ENCODE results near the gene SPDYC. TPM values are rescaled to one million over a fixed set of nuclear protein-coding genes. Genes with fewer than 3 reads are reported as not detected.
"Not testable (repeated sequence)": the region's sequence is repeated elsewhere in the genome, so short reads cannot be mapped to it uniquely, and the experiment has no call there.

The SPDYC gene
- total RNA-seq, 1 donor from 2014 or later, result not detected

DNA sequence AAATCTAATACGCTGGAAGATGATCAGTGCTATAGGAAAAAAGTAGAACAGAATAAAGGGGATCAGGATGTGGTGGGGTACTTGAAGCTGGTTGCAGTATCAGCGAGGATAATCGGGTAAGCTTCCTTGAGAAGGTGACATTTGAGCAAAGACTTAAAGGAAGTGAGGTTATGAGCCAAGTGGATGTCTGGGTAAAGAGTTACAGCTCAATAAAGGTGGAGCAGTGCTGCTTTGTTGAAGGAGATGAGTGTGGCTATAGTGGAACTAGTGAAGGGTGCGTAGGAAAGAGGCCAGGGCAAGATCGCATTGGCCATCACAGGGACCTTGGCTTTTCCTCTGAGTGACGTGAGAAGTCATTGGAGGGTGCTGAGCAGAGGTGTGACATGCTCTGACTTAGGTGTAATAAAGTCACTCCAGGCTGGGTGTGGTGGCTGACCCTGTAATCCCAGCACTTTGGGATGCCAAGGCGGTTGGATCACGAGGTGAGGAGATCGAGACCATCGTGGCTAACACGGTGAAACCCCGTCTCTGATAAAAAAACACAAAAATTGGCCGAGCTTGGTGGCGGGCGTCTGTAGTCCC lies 33.4 kb upstream of the SPDYC start:
- Histone ChIP-seq H3K27ac (no peak overlapping the region), H3K27me3 (no peaks in the 10 kb centered on the region), H3K36me3 (peaks cover 12% of the 10 kb centered on the region), H3K4me3 (no peak overlapping the region), H3K4me1 (peaks cover 24% of the 10 kb centered on the region), H3K9me3 (no peaks in the 10 kb centered on the region)
- intact Hi-C loops (cut with DNase I), result no loop called here
- ATAC-seq (no peak), DNase-seq (no peak)
- TF ChIP-seq, protein P1, sequence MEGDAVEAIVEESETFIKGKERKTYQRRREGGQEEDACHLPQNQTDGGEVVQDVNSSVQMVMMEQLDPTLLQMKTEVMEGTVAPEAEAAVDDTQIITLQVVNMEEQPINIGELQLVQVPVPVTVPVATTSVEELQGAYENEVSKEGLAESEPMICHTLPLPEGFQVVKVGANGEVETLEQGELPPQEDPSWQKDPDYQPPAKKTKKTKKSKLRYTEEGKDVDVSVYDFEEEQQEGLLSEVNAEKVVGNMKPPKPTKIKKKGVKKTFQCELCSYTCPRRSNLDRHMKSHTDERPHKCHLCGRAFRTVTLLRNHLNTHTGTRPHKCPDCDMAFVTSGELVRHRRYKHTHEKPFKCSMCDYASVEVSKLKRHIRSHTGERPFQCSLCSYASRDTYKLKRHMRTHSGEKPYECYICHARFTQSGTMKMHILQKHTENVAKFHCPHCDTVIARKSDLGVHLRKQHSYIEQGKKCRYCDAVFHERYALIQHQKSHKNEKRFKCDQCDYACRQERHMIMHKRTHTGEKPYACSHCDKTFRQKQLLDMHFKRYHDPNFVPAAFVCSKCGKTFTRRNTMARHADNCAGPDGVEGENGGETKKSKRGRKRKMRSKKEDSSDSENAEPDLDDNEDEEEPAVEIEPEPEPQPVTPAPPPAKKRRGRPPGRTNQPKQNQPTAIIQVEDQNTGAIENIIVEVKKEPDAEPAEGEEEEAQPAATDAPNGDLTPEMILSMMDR (IDR thresholded peaks at IDR 0.05), result no peak

DNA sequence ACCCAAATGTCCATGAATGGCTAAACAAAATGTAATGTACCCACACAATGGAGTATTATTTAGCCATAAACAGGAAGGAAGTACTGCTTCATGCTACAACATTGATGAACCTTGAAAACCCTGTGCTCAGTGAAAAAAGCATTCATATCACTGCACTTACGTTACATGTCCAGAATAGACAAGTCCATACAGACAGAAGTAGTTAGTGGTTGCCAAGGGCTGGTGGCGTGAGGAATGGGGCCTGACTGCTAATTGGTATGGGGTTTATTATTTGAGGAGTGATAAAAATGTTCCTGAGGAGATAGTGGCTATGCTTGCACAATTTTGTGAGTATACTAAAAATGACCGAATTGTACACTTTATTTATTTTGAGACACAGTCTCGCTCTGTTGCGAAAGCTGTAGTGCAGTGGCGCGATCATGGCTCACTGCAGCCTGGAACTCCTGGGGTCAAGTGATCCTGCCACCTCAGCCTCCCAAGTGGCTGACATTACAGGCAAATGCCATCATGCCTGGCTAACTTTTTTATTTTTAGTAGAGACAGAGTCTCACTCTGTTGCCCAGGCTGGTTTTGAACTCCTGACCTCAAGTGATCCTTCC lies 28.0 kb upstream of the SPDYC start:
- H3K4me1 ChIP-seq, result no peaks in the 10 kb centered on the region
- ATAC-seq (peak; percentile 32), DNase-seq (peak; percentile 67)
- H3K36me3 ChIP-seq, result no peaks in the 10 kb centered on the region
- TF ChIP-seq, protein P1 (IDR thresholded peaks at IDR 0.05), result no peak
- no peak overlapping the region for H3K4me3 ChIP-seq
- no peak overlapping the region for H3K27ac ChIP-seq
- H3K9me3 ChIP-seq, result no peaks in the 10 kb centered on the region
- no peaks in the 10 kb centered on the region for H3K27me3 ChIP-seq
- intact Hi-C loops (cut with DNase I), result no loop called here

DNA sequence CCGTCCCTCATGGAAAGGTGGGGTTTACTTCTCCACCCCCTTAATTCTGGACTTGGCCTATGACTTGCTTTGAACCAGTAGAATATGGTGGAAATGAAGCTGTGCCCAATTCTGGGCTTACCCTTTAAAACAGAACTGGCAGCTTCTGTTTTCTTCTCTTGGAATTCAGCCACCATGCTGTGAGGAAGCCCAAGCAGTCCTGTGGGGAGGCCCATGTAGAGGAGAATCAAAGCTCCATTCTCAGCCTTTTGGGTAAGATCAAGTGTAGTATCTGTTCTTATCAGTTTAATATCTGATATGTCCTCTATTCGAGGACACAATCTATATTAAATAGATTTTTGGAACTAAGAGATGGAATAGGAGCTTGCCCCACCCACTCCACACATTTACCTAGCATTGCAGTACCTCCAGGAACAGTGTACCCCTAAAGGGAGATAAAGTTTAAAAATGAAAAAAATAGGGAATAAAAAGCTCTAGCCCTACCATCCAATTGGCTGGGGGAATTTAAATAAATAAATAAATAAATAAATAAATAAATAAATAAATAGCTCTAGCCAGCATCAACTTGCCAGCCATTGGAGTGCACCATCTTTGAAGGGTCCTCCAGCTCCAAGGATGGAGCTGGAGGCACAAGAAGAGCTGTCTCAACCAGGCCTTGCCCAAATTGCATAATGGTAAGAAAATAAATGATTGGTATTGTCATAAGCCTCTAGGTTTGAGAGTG lies 22.5 kb upstream of the SPDYC start:
- DNase-seq, result no peak
- TF ChIP-seq, protein P1 (IDR thresholded peaks at IDR 0.05), result no peak
- no peak overlapping the region for H3K27ac ChIP-seq
- H3K9me3 ChIP-seq, result no peaks in the 10 kb centered on the region
- H3K27me3 ChIP-seq, result no peaks in the 10 kb centered on the region
- H3K4me3 ChIP-seq, result no peak overlapping the region
- peaks cover 17% of the 10 kb centered on the region for H3K4me1 ChIP-seq
- H3K36me3 ChIP-seq, result no peaks in the 10 kb centered on the region
- intact Hi-C loops (cut with DNase I), result no loop called here
- no peak for ATAC-seq

DNA sequence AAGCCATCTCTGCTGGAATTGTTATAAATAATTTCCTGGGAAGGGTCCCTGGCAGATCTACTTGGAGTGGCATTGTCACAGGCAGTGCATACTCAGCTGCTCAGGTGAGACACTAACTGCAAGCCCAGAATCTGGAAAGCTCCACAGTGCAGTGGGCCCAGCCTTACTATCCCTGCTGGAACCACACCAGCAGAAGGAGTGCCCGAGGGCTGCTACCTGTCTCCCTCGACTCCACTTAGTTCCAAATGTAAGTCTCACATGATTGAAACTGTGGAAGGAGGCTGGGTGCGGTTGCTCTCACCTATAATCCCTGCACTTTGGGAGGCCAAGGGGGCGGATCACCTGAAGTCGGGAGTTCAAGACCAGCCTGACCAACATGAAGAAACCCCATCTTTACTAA lies 21.4 kb upstream of the SPDYC start:
- ATAC-seq (no peak), DNase-seq (no peak)
- H3K4me1 ChIP-seq, result peaks cover 17% of the 10 kb centered on the region
- no peaks in the 10 kb centered on the region for H3K27me3 ChIP-seq
- H3K9me3 ChIP-seq, result no peaks in the 10 kb centered on the region
- H3K27ac ChIP-seq, result no peak overlapping the region
- no peak overlapping the region for H3K4me3 ChIP-seq
- TF ChIP-seq, protein P1 (IDR thresholded peaks at IDR 0.05), result no peak
- intact Hi-C loops (cut with DNase I), result no loop called here
- no peaks in the 10 kb centered on the region for H3K36me3 ChIP-seq

DNA sequence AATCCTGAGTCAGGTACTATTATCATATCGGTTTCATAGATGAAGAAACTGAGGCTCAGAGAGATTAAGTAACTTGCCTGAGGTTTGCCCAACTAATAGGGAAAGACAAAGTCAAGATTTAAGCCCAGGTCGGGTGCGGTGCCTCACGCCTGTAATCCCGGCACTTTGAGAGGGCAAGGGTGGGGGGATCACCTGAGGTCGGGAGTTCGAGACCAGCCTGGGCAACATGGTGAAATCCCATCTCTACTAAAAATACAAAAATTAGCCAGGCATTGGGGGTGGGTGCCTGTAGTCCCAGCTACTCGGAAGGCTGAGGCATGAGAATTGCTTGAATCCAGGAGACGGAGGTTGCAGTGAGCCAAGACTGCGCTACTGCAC lies 19.9 kb upstream of the SPDYC start:
- H3K36me3 ChIP-seq; H3K9me3 ChIP-seq; intact Hi-C loops (cut with DNase I); H3K27me3 ChIP-seq; DNase-seq; ATAC-seq; H3K4me3 ChIP-seq: not testable (repeated sequence)
- H3K27ac ChIP-seq, result peak overlapping the region; percentile 71
- H3K4me1 ChIP-seq, result peaks cover 17% of the 10 kb centered on the region

Data from upper lobe of right lung (tissue), 1 donor.